Ureter (tissue), 1 donor: ENCODE results near the gene TTI1. TPM values are rescaled to one million over a fixed set of nuclear protein-coding genes. Genes with fewer than 3 reads are reported as not detected.

Experiments
- DNase-seq: peaks from one replicate; pipeline ENCODE4 v3.0.0-alpha.2; 2020; ENCODE audit warnings: low spot score
- total RNA-seq: library from RNA; stranded (reverse); gene quantifications from one replicate; pipeline ENCODE4 v1.2.4, GENCODE V29; 2023
- donor health status: DM: yes; HTN: yes; CAD: no.

The TTI1 gene
- total RNA-seq, 1 donor from 2014 or later, result 29.5 TPM

GRCh38 chr20:38055294-38055693 lies 22.0 kb upstream of the TTI1 start:
- DNase-seq, result no peak

- DNase-seq, result no peak
These were observed 21.4 kb upstream of the TTI1 start for GRCh38 chr20:38054647-38055046.

- no peak for DNase-seq
These were observed 19.6 kb upstream of the TTI1 start for GRCh38 chr20:38052870-38053269.

GRCh38 chr20:38050686-38051085 lies 17.4 kb upstream of the TTI1 start:
- DNase-seq, result no peak

GRCh38 chr20:38049800-38050199 lies 16.5 kb upstream of the TTI1 start:
- DNase-seq, result no peak

- DNase-seq, result no peak
These were observed 13.3 kb upstream of the TTI1 start for GRCh38 chr20:38046572-38046971.

- DNase-seq, result no peak
These were observed 11.4 kb upstream of the TTI1 start for GRCh38 chr20:38044685-38045084.

GRCh38 chr20:38043512-38044300 lies 10.4 kb upstream of the TTI1 start:
- DNase-seq, result no peak

- no peak for DNase-seq
These were observed 7.0 kb upstream of the TTI1 start for GRCh38 chr20:38040276-38040675.

GRCh38 chr20:38036366-38036765 lies 3.1 kb upstream of the TTI1 start:
- no peak for DNase-seq

- DNase-seq, result no peak
These were observed 1.7 kb upstream of the TTI1 start for GRCh38 chr20:38034961-38035360.

- DNase-seq, result no peak
These were observed 923 bp upstream of the TTI1 start for GRCh38 chr20:38034108-38034649.

- DNase-seq, result peak; percentile 67
These were observed 499 bp downstream of the TTI1 start for GRCh38 chr20:38032585-38033329.

GRCh38 chr20:38031957-38032356 lies 1.3 kb downstream of the TTI1 start:
- DNase-seq, result no peak

- DNase-seq, result no peak
These were observed 3.8 kb downstream of the TTI1 start for GRCh38 chr20:38029453-38029852.

- no peak for DNase-seq
These were observed 8.8 kb downstream of the TTI1 start for GRCh38 chr20:38024496-38024895.

GRCh38 chr20:38023181-38024001 lies 9.9 kb downstream of the TTI1 start:
- DNase-seq, result no peak

- no peak for DNase-seq
These were observed 12.0 kb downstream of the TTI1 start for GRCh38 chr20:38021087-38021772.

- DNase-seq, result no peak
These were observed 14.9 kb downstream of the TTI1 start for GRCh38 chr20:38018385-38018784.

GRCh38 chr20:38017959-38018358 lies 15.3 kb downstream of the TTI1 start:
- DNase-seq, result no peak

GRCh38 chr20:38013887-38014286 lies 19.4 kb downstream of the TTI1 start:
- DNase-seq, result no peak
